HepG2 (cell line): ENCODE data around the gene MTX1. TPM values are rescaled to one million over a fixed set of nuclear protein-coding genes. Genes with fewer than 3 reads are reported as not detected.

Experiments
- CCDC6 ChIP-seq: sonication (generic); formaldehyde crosslinking; IDR thresholded peaks from 2 replicates; pipeline ENCODE4 v1.8.1; 2022; ENCODE audit warnings: mild to moderate bottlenecking, missing genetic modification reagents, moderate library complexity
- EEA1 ChIP-seq: sonication (generic); formaldehyde crosslinking; IDR thresholded peaks from 2 replicates; pipeline ENCODE4 v1.5.1; 2020; ENCODE audit warnings: mild to moderate bottlenecking, missing genetic modification reagents, borderline replicate concordance
- FIP1L1 ChIP-seq: fragments of 200-400 bp; formaldehyde crosslinking; IDR thresholded peaks from 2 replicates; pipeline ENCODE4 v1.6.1; 2018; ENCODE audit warnings: low read depth, mild to moderate bottlenecking, low read length, moderate library complexity, borderline replicate concordance; ENCODE audit not compliant: insufficient read depth
- FOXA3 ChIP-seq: IDR thresholded peaks from 2 replicates; pipeline ENCODE4 v1.6.1; 2016; ENCODE audit warnings: missing genetic modification reagents, missing compliant biosample characterization
- HDAC1 ChIP-seq: sonication (generic); formaldehyde crosslinking; IDR thresholded peaks from 2 replicates; pipeline ENCODE4 v1.5.1; 2020; ENCODE audit warnings: mild to moderate bottlenecking, missing genetic modification reagents
- KAT2B ChIP-seq: fragments of 150-350 bp; IDR thresholded peaks from 2 replicates; pipeline ENCODE4 v1.6.1; 2014; ENCODE audit warnings: low read depth, low read length, borderline replicate concordance
- POLR2G ChIP-seq: fragments of 200-400 bp; formaldehyde crosslinking; IDR thresholded peaks from 2 replicates; pipeline ENCODE4 v1.6.1; 2018; ENCODE audit warnings: mild to moderate bottlenecking, low read depth, low read length, moderate library complexity
- RAD51 ChIP-seq: fragments of 450-650 bp; IDR thresholded peaks from 2 replicates; pipeline ENCODE4 v1.6.1; 2016; ENCODE audit warnings: borderline replicate concordance
- REXO4 ChIP-seq: sonication (generic); formaldehyde crosslinking; IDR thresholded peaks from 2 replicates; pipeline ENCODE4 v1.8.0; 2022; ENCODE audit warnings: missing genetic modification reagents, mild to moderate bottlenecking, borderline replicate concordance
- RFXAP ChIP-seq: sonication (generic); formaldehyde crosslinking; IDR thresholded peaks from 2 replicates; pipeline ENCODE4 v1.4.0; 2020; ENCODE audit warnings: missing genetic modification reagents, borderline replicate concordance
- TCF7 ChIP-seq: sonication (generic); IDR thresholded peaks from 2 replicates; pipeline ENCODE4 v1.6.1; 2016; ENCODE audit warnings: antibody characterized with exemption, low read depth
- YEATS2 ChIP-seq: sonication (generic); formaldehyde crosslinking; IDR thresholded peaks from 2 replicates; pipeline ENCODE4 v1.4.0; 2020; ENCODE audit warnings: missing genetic modification reagents, borderline replicate concordance
- ZBTB21 ChIP-seq: sonication (generic); formaldehyde crosslinking; IDR thresholded peaks from 2 replicates; pipeline ENCODE4 v1.4.0; 2020; ENCODE audit warnings: missing genetic modification reagents
- ZNF143 ChIP-seq: sonication (generic); formaldehyde crosslinking; IDR thresholded peaks from 2 replicates; pipeline ENCODE4 v1.4.0; 2020; ENCODE audit warnings: missing genetic modification reagents
- ZNF337 ChIP-seq: sonication (generic); formaldehyde crosslinking; IDR thresholded peaks from 2 replicates; pipeline ENCODE4 v1.5.1; 2020; ENCODE audit warnings: missing genetic modification reagents, low read depth, mild to moderate bottlenecking, borderline replicate concordance
- ZNF713 ChIP-seq: sonication (generic); formaldehyde crosslinking; IDR thresholded peaks from 2 replicates; pipeline ENCODE4 v1.4.0; 2020; ENCODE audit warnings: mild to moderate bottlenecking, missing genetic modification reagents
- ZNF781 ChIP-seq: sonication (generic); formaldehyde crosslinking; IDR thresholded peaks from 2 replicates; pipeline ENCODE4 v1.5.1; 2020; ENCODE audit warnings: borderline replicate concordance, mild to moderate bottlenecking, missing genetic modification reagents; ENCODE audit errors: not compliant biosample characterization
- ZNF878 ChIP-seq: sonication (generic); formaldehyde crosslinking; IDR thresholded peaks from 2 replicates; pipeline ENCODE4 v1.8.1; 2023; ENCODE audit warnings: mild to moderate bottlenecking, missing genetic modification reagents, moderate library complexity
- polyA plus RNA-seq, 8 experiments: library from polyadenylated mRNA; depleted of rRNA in 3 of 8; stranded (reverse) in 7 of 8; unstranded in 1 of 8; fragments of >200 nt; fragmentation: Illumina TruSeq in 4 of 8; extraction: Trizol in 4 of 8; gene quantifications; 2 replicates each; pipeline versions ENCODE4 v1.2.1 to v1.2.3, GENCODE V29; 2011 to 2016; ENCODE audit warnings: low read depth in 4 of 8, missing spikeins in 1 of 8, mixed read lengths in 1 of 8; ENCODE audit not compliant: insufficient read depth in 1 of 8
- total RNA-seq, 5 experiments: library from RNA; depleted of rRNA; stranded (reverse); fragments of >200 nt; fragmentation: Illumina TruSeq; extraction: Trizol; gene quantifications; 2 replicates each; pipeline ENCODE4 v1.2.3, GENCODE V29; 2016; ENCODE audit warnings: low read depth in 1 of 5
- TF ChIP-seq, protein P1 (sequence below): IDR thresholded peaks from 2 replicates; pipeline ENCODE4 v1.6.1; 2012; ENCODE audit warnings: low read depth, low read length, improper control_type of control experiment
- TF ChIP-seq, protein P2 (sequence below): sonication (generic); formaldehyde crosslinking; conservative IDR thresholded peaks from 2 replicates; pipeline ENCODE4 v1.8.0; 2022; ENCODE audit warnings: mild to moderate bottlenecking, moderate library complexity, missing genetic modification reagents
- TF ChIP-seq, protein P3 (sequence below): sonication (generic); formaldehyde crosslinking; IDR thresholded peaks from 2 replicates; pipeline ENCODE4 v1.9.0; 2021; ENCODE audit warnings: missing genetic modification reagents, borderline replicate concordance
- TF ChIP-seq, protein P4 (sequence below): sonication (generic); formaldehyde crosslinking; IDR thresholded peaks from 2 replicates; pipeline ENCODE4 v1.8.1; 2023; ENCODE audit warnings: mild to moderate bottlenecking, inconsistent platforms, moderate library complexity, missing genetic modification reagents, borderline replicate concordance
- TF ChIP-seq, protein P5 (sequence below): sonication (generic); formaldehyde crosslinking; IDR thresholded peaks from 2 replicates; pipeline ENCODE4 v1.8.0; 2022; ENCODE audit warnings: missing genetic modification reagents, mild to moderate bottlenecking, inconsistent platforms, borderline replicate concordance

Gene MTX1
- total and polyA plus RNA-seq, 2 of the 13 experiments (the other 11 are each of a cell fraction or from before 2014, with no cell fraction given) = 64.5 to 72.6 TPM

DNA sequence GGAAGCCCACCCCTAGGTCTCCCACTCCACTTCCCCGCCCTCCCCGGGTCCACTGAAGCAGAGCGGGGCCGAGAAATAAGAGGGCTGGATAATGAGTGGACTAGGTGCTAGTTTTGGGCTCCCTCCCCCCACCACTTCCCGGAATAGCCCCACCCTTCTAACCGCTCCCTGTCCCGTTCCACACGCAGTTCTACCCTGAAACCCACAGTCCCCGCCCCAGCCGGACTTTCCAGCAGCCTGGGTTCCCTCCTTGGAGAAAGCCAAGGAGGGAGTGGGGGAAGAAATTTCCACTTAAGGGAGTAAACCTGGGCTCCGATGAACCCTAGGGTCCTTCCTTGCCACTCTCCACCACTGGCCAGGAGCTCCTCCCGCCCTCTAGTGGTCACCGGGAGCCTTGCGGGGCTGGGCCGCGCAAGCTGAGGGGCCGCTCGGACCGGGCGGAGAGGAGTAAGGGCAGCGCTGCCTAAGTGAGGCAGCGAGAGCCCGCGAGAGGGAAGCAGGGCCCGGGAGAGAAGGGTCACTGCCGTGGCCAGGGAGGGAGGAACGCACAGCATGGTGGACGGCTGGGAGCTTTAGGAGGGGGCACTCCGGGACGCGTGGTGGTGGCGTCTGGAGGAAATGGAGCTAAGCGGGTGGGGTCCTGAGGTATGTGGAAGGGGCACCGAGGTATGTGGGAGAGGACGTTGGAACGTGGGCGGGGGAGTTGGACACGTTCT lies 15.1 kb upstream of the MTX1 start (continued):
- TF ChIP-seq, protein P1, sequence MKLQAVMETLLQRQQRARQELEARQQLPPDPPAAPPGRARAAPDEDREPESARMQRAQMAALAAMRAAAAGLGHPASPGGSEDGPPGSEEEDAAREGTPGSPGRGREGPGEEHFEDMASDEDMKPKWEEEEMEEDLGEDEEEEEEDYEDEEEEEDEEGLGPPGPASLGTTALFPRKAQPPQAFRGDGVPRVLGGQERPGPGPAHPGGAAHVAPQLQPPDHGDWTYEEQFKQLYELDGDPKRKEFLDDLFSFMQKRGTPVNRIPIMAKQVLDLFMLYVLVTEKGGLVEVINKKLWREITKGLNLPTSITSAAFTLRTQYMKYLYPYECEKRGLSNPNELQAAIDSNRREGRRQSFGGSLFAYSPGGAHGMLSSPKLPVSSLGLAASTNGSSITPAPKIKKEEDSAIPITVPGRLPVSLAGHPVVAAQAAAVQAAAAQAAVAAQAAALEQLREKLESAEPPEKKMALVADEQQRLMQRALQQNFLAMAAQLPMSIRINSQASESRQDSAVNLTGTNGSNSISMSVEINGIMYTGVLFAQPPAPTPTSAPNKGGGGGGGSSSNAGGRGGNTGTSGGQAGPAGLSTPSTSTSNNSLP = no peak
- TF ChIP-seq KAT2B = no peak
- TF ChIP-seq, protein P2, sequence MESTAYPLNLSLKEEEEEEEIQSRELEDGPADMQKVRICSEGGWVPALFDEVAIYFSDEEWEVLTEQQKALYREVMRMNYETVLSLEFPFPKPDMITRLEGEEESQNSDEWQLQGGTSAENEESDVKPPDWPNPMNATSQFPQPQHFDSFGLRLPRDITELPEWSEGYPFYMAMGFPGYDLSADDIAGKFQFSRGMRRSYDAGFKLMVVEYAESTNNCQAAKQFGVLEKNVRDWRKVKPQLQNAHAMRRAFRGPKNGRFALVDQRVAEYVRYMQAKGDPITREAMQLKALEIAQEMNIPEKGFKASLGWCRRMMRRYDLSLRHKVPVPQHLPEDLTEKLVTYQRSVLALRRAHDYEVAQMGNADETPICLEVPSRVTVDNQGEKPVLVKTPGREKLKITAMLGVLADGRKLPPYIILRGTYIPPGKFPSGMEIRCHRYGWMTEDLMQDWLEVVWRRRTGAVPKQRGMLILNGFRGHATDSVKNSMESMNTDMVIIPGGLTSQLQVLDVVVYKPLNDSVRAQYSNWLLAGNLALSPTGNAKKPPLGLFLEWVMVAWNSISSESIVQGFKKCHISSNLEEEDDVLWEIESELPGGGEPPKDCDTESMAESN (CRISPR knock-in tag) = no peak
- TF ChIP-seq REXO4 = no peak
- TF ChIP-seq ZNF713 (CRISPR knock-in tag) = no peak
- TF ChIP-seq FIP1L1 = no peak
- TF ChIP-seq ZNF337 = no peak
- TF ChIP-seq, protein P3, sequence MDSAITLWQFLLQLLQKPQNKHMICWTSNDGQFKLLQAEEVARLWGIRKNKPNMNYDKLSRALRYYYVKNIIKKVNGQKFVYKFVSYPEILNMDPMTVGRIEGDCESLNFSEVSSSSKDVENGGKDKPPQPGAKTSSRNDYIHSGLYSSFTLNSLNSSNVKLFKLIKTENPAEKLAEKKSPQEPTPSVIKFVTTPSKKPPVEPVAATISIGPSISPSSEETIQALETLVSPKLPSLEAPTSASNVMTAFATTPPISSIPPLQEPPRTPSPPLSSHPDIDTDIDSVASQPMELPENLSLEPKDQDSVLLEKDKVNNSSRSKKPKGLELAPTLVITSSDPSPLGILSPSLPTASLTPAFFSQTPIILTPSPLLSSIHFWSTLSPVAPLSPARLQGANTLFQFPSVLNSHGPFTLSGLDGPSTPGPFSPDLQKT (CRISPR knock-in tag) = no peak
- TF ChIP-seq CCDC6 (CRISPR knock-in tag) = no peak
- TF ChIP-seq, protein P4, sequence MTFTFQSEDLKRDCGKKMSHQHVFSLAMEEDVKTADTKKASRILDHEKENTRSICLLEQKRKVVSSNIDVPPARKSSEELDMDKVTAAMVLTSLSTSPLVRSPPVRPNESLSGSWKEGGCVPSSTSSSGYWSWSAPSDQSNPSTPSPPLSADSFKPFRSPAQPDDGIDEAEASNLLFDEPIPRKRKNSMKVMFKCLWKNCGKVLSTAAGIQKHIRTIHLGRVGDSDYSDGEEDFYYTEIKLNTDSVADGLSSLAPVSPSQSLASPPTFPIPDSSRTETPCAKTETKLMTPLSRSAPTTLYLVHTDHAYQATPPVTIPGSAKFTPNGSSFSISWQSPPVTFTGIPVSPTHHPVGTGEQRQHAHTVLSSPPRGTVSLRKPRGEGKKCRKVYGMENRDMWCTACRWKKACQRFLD (CRISPR knock-in tag) = no peak
- TF ChIP-seq, protein P5, sequence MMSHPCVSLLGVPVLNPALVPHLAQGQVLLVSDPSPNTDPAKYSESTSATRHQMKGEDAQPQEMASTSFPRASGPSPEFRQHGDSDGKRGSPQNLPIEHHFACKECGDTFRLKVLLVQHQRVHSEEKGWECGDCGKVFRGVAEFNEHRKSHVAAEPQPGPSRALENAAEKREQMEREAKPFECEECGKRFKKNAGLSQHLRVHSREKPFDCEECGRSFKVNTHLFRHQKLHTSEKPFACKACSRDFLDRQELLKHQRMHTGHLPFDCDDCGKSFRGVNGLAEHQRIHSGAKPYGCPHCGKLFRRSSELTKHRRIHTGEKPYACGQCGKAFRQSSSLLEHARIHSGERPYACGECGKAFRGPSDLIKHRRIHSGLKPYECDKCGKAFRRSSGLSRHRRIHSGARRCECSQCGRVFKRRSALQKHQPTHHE (CRISPR knock-in tag) = no peak
- peak; percentile 48; the same call in 1 of the 2 replicates for TF ChIP-seq YEATS2 (CRISPR knock-in tag)
- TF ChIP-seq RFXAP = no peak
- TF ChIP-seq ZBTB21 = no peak
- no peak for TF ChIP-seq HDAC1 (CRISPR knock-in tag)
- no peak for TF ChIP-seq POLR2G
- no peak for TF ChIP-seq ZNF143
- TF ChIP-seq RAD51 = no peak
- no peak for TF ChIP-seq TCF7
- TF ChIP-seq ZNF878 = no peak
- TF ChIP-seq ZNF781 (CRISPR knock-in tag) = no peak
- peak; percentile 35; the same call in 1 of the 2 replicates for TF ChIP-seq FOXA3
- no peak for TF ChIP-seq EEA1
